GM18505 (cell line): Measurements from ENCODE around the gene JMJD4.

ENCODE experiments used
- ATAC-seq: cut with Tn5 transposase; IDR thresholded peaks from one replicate; pipeline ENCODE4 v1.9.1; 2021; ENCODE audit not compliant: unreplicated experiment
- POLR2A ChIP-seq: IDR thresholded peaks from 4 replicates; pipeline ENCODE4 v1.6.1; 2011; ENCODE audit warnings: borderline replicate concordance; ENCODE audit not compliant: insufficient read depth, insufficient read length; ENCODE audit errors: extremely low read depth

The JMJD4 gene

GRCh38 chr1:227697321-227697864 lies 37.7 kb downstream of the JMJD4 start:
- ATAC-seq: no peak
- no peak for TF ChIP-seq POLR2A

GRCh38 chr1:227685807-227686206 lies 49.3 kb downstream of the JMJD4 start:
- no peak for ATAC-seq
- TF ChIP-seq POLR2A: no peak
